ENCODE results near the gene ZFR2. TPM values are rescaled to one million over a fixed set of nuclear protein-coding genes. Genes with fewer than 3 reads are reported as not detected.

The ZFR2 gene
- total RNA-seq, 2 donors from 2014 or later: not detected

GRCh38 chr19:3830621-3831589 is 37.9 kb downstream of the ZFR2 start:
- intact Hi-C loops (cut with DNase I): no loop called here

GRCh38 chr19:3827306-3827705 is 41.5 kb downstream of the ZFR2 start:
- no peaks in the 10 kb centered on the region for H3K4me1 ChIP-seq
- intact Hi-C loops (cut with DNase I): no loop called here
- no peak overlapping the region for H3K27ac ChIP-seq
- no peaks in the 10 kb centered on the region for H3K36me3 ChIP-seq
- no peak for DNase-seq
- H3K27me3 ChIP-seq: no peaks in the 10 kb centered on the region
- H3K9me3 ChIP-seq: no peaks in the 10 kb centered on the region
- TF ChIP-seq CTCF (IDR thresholded peaks at IDR 0.05): no peak
- H3K4me3 ChIP-seq: no peak overlapping the region
- no peak overlapping the region for H3K9ac ChIP-seq (ENCODE audit: low read depth in 2 of 2, low read length in 2 of 2)

More at GRCh38 chr19:3830621-3831589, 37.9 kb downstream of the ZFR2 start:
- H3K27ac ChIP-seq: no peak overlapping the region
- no peak for DNase-seq
- H3K9me3 ChIP-seq: no peaks in the 10 kb centered on the region
- H3K4me3 ChIP-seq: no peak overlapping the region
- no peaks in the 10 kb centered on the region for H3K36me3 ChIP-seq
- H3K9ac ChIP-seq (ENCODE audit: low read depth in 2 of 2, low read length in 2 of 2): no peak overlapping the region
- no peaks in the 10 kb centered on the region for H3K4me1 ChIP-seq
- H3K27me3 ChIP-seq: no peaks in the 10 kb centered on the region
- no peak for TF ChIP-seq CTCF (IDR thresholded peaks at IDR 0.05)

GRCh38 chr19:3826163-3826562 is 42.7 kb downstream of the ZFR2 start:
- H3K36me3 ChIP-seq: no peaks in the 10 kb centered on the region
- H3K9ac ChIP-seq (ENCODE audit: low read depth in 2 of 2, low read length in 2 of 2): no peak overlapping the region
- no peaks in the 10 kb centered on the region for H3K4me1 ChIP-seq
- H3K27me3 ChIP-seq: no peaks in the 10 kb centered on the region
- no peak overlapping the region for H3K27ac ChIP-seq
- TF ChIP-seq CTCF (IDR thresholded peaks at IDR 0.05): no peak
- intact Hi-C loops (cut with DNase I): no loop called here
- no peak overlapping the region for H3K4me3 ChIP-seq
- DNase-seq: no peak
- no peaks in the 10 kb centered on the region for H3K9me3 ChIP-seq

- Histone ChIP-seq H3K36me3 (no peaks in the 10 kb centered on the region), H3K27me3 (no peaks in the 10 kb centered on the region), H3K9ac (ENCODE audit: low read depth in 2 of 2, low read length in 2 of 2) (no peak overlapping the region), H3K9me3 (no peaks in the 10 kb centered on the region), H3K4me3 (no peak overlapping the region), H3K27ac (no peak overlapping the region), H3K4me1 (no peaks in the 10 kb centered on the region)
- intact Hi-C loops (cut with DNase I): no loop called here
- no peak for TF ChIP-seq CTCF (IDR thresholded peaks at IDR 0.05)
- no peak for DNase-seq
These were observed 43.4 kb downstream of the ZFR2 start for GRCh38 chr19:3825286-3825956.

GRCh38 chr19:3823350-3823713 is 45.5 kb downstream of the ZFR2 start:
- Histone ChIP-seq H3K4me3 (no peak overlapping the region), H3K27me3 (no peaks in the 10 kb centered on the region), H3K4me1 (no peaks in the 10 kb centered on the region), H3K9ac (ENCODE audit: low read depth in 2 of 2, low read length in 2 of 2) (no peak overlapping the region), H3K27ac (no peak overlapping the region), H3K36me3 (no peaks in the 10 kb centered on the region), H3K9me3 (no peaks in the 10 kb centered on the region)
- intact Hi-C loops (cut with DNase I): no loop called here
- TF ChIP-seq CTCF (IDR thresholded peaks at IDR 0.05): no peak
- DNase-seq: no peak
